ENCODE results near the gene TNIP3.
"Not testable (repeated sequence)": the region's sequence is repeated elsewhere in the genome, so short reads cannot be mapped to it uniquely, and the experiment has no call there.

TNIP3 gene

GRCh38 chr4:121189326-121190215 is 25.4 kb upstream of the TNIP3 start:
- H3K4me3 Mint-ChIP-seq: peak overlapping the region; percentile 25
- H3K27ac Mint-ChIP-seq: peak overlapping the region; percentile 70
- H3K4me1 Mint-ChIP-seq: peaks cover 51% of the 10 kb centered on the region
- no peaks in the 10 kb centered on the region for H3K36me3 Mint-ChIP-seq (ENCODE audit: low read depth)
- ATAC-seq (peak; percentile 98), DNase-seq (peak; percentile 41)
- no peaks in the 10 kb centered on the region for H3K9me3 Mint-ChIP-seq
- no peaks in the 10 kb centered on the region for H3K27me3 Mint-ChIP-seq

GRCh38 chr4:121187206-121187605 is 23.1 kb upstream of the TNIP3 start:
- Mint-ChIP-seq H3K4me1 (peaks cover 57% of the 10 kb centered on the region), H3K27ac (no peak overlapping the region), H3K4me3 (no peak overlapping the region), H3K9me3 (no peaks in the 10 kb centered on the region), H3K27me3 (no peaks in the 10 kb centered on the region), H3K36me3 (ENCODE audit: low read depth) (peaks cover 3% of the 10 kb centered on the region)
- DNase-seq (no peak), ATAC-seq (no peak)

GRCh38 chr4:121185960-121186359 is 21.8 kb upstream of the TNIP3 start:
- no peak overlapping the region for H3K4me3 Mint-ChIP-seq
- H3K27me3 Mint-ChIP-seq: no peaks in the 10 kb centered on the region
- H3K4me1 Mint-ChIP-seq: peaks cover 58% of the 10 kb centered on the region
- no peak for DNase-seq
- no peak for ATAC-seq
- H3K9me3 Mint-ChIP-seq: no peaks in the 10 kb centered on the region
- H3K36me3 Mint-ChIP-seq (ENCODE audit: low read depth): peaks cover 3% of the 10 kb centered on the region
- H3K27ac Mint-ChIP-seq: peak overlapping the region; percentile 39

- peaks cover 8% of the 10 kb centered on the region for H3K9me3 Mint-ChIP-seq
- ATAC-seq (no peak), DNase-seq (no peak)
- H3K4me1 Mint-ChIP-seq: peaks cover 57% of the 10 kb centered on the region
- no peak overlapping the region for H3K4me3 Mint-ChIP-seq
- H3K27ac Mint-ChIP-seq: no peak overlapping the region
- no peaks in the 10 kb centered on the region for H3K27me3 Mint-ChIP-seq
- peaks cover 10% of the 10 kb centered on the region for H3K36me3 Mint-ChIP-seq (ENCODE audit: low read depth)
Observed at GRCh38 chr4:121183989-121184388, 19.9 kb upstream of the TNIP3 start.

GRCh38 chr4:121183361-121183760 is 19.2 kb upstream of the TNIP3 start:
- Mint-ChIP-seq H3K36me3 (ENCODE audit: low read depth) (peaks cover 14% of the 10 kb centered on the region), H3K27ac (no peak overlapping the region), H3K27me3 (no peaks in the 10 kb centered on the region), H3K9me3 (peaks cover 14% of the 10 kb centered on the region), H3K4me3 (no peak overlapping the region), H3K4me1 (peaks cover 56% of the 10 kb centered on the region)
- ATAC-seq: no peak
- no peak for DNase-seq

- ATAC-seq (peak; percentile 55), DNase-seq (no peak)
- Mint-ChIP-seq H3K4me1 (peaks cover 64% of the 10 kb centered on the region), H3K27ac (peak overlapping the region; percentile 85), H3K9me3 (peaks cover 16% of the 10 kb centered on the region), H3K4me3 (peak overlapping the region; percentile 81), H3K36me3 (ENCODE audit: low read depth) (peaks cover 14% of the 10 kb centered on the region), H3K27me3 (no peaks in the 10 kb centered on the region)
Observed at GRCh38 chr4:121182296-121182695, 18.2 kb upstream of the TNIP3 start.

- Mint-ChIP-seq H3K36me3 (ENCODE audit: low read depth) (peaks cover 14% of the 10 kb centered on the region), H3K9me3 (peaks cover 16% of the 10 kb centered on the region), H3K4me1 (peaks cover 68% of the 10 kb centered on the region), H3K27me3 (no peaks in the 10 kb centered on the region), H3K27ac (peak overlapping the region; percentile 85), H3K4me3 (peak overlapping the region; percentile 81)
- no peak for DNase-seq
- no peak for ATAC-seq
Observed at GRCh38 chr4:121181493-121181892, 17.4 kb upstream of the TNIP3 start.

- H3K4me3 Mint-ChIP-seq: peak overlapping the region; percentile 81
- ATAC-seq: peak; percentile 66
Observed at GRCh38 chr4:121180558-121180957, 16.4 kb upstream of the TNIP3 start.

GRCh38 chr4:121177246-121178137 is 13.4 kb upstream of the TNIP3 start:
- no peak for ATAC-seq
- Mint-ChIP-seq H3K4me1 (peaks cover 74% of the 10 kb centered on the region), H3K4me3 (no peak overlapping the region), H3K27ac (peak overlapping the region; percentile 32), H3K9me3 (peaks cover 16% of the 10 kb centered on the region), H3K27me3 (no peaks in the 10 kb centered on the region), H3K36me3 (ENCODE audit: low read depth) (peaks cover 14% of the 10 kb centered on the region)
- no peak for DNase-seq

More at GRCh38 chr4:121180558-121180957, 16.4 kb upstream of the TNIP3 start:
- H3K36me3 Mint-ChIP-seq (ENCODE audit: low read depth): peaks cover 14% of the 10 kb centered on the region
- H3K9me3 Mint-ChIP-seq: peaks cover 16% of the 10 kb centered on the region
- H3K4me1 Mint-ChIP-seq: peaks cover 74% of the 10 kb centered on the region
- peak overlapping the region; percentile 85 for H3K27ac Mint-ChIP-seq
- no peaks in the 10 kb centered on the region for H3K27me3 Mint-ChIP-seq
- no peak for DNase-seq

GRCh38 chr4:121176082-121176934 is 12.2 kb upstream of the TNIP3 start:
- peaks cover 70% of the 10 kb centered on the region for H3K4me1 Mint-ChIP-seq
- H3K4me3 Mint-ChIP-seq: peak overlapping the region; percentile 19
- H3K27ac Mint-ChIP-seq: peak overlapping the region; percentile 34
- H3K36me3 Mint-ChIP-seq (ENCODE audit: low read depth): peaks cover 14% of the 10 kb centered on the region
- peaks cover 16% of the 10 kb centered on the region for H3K9me3 Mint-ChIP-seq
- ATAC-seq: no peak
- no peaks in the 10 kb centered on the region for H3K27me3 Mint-ChIP-seq
- no peak for DNase-seq

GRCh38 chr4:121171477-121171876 is 7.4 kb upstream of the TNIP3 start:
- H3K4me3 Mint-ChIP-seq; H3K9me3 Mint-ChIP-seq; H3K36me3 Mint-ChIP-seq (ENCODE audit: low read depth); ATAC-seq; H3K27me3 Mint-ChIP-seq; H3K27ac Mint-ChIP-seq; DNase-seq: not testable (repeated sequence)
- H3K4me1 Mint-ChIP-seq: peaks cover 40% of the 10 kb centered on the region

GRCh38 chr4:121168446-121169281 is 4.5 kb upstream of the TNIP3 start:
- Mint-ChIP-seq H3K27me3 (no peaks in the 10 kb centered on the region), H3K9me3 (no peaks in the 10 kb centered on the region), H3K4me1 (peaks cover 49% of the 10 kb centered on the region), H3K4me3 (no peak overlapping the region), H3K27ac (peak overlapping the region; percentile 24), H3K36me3 (ENCODE audit: low read depth) (peaks cover 4% of the 10 kb centered on the region)
- DNase-seq (no peak), ATAC-seq (no peak)

- Mint-ChIP-seq H3K36me3 (ENCODE audit: low read depth) (no peaks in the 10 kb centered on the region), H3K27me3 (no peaks in the 10 kb centered on the region), H3K27ac (no peak overlapping the region), H3K4me3 (no peak overlapping the region), H3K4me1 (peaks cover 42% of the 10 kb centered on the region), H3K9me3 (no peaks in the 10 kb centered on the region)
- DNase-seq: no peak
- no peak for ATAC-seq
Observed at GRCh38 chr4:121166976-121167375, 2.9 kb upstream of the TNIP3 start.

Data from activated naive CD8-positive, alpha-beta T cell treated with anti-CD3 and anti-CD28 coated beads, Interleukin-2, amount 50 U/mL, for 24 hours (primary cell).